Right renal pelvis (tissue), 4 donors: ENCODE results near the gene CYP2B6. TPM values are rescaled to one million over a fixed set of nuclear protein-coding genes. Genes with fewer than 3 reads are reported as not detected.
"Not testable (repeated sequence)": the region's sequence is repeated elsewhere in the genome, so short reads cannot be mapped to it uniquely, and the experiment has no call there.

Experiments
- DNase-seq, 4 donors: peaks; one replicate each; pipeline ENCODE4 v3.0.0-alpha.2; 2013; ENCODE audit warnings: low read depth in 4 of 4, low spot score in 3 of 4, missing footprints in 1 of 4
- polyA plus RNA-seq, 4 donors: library from polyadenylated mRNA; unstranded; fragments of 120-200 nt; gene quantifications; one replicate each; pipeline ENCODE4 v1.2.1, GENCODE V29; 2013; ENCODE audit not compliant: insufficient read length in 4 of 4

CYP2B6 gene
- polyA plus RNA-seq, result 1 to 10 TPM; 1.7 to 3.3 (median 2.2) TPM

GRCh38 chr19:40990972-40991381 lies at the start of gene CYP2B6:
Gene CYP2B6, plus strand, starts transcription at chr19:40991282. Its CDS starts 24 bp downstream, at chr19:40991306.
- DNase-seq, result no peak

DNA sequence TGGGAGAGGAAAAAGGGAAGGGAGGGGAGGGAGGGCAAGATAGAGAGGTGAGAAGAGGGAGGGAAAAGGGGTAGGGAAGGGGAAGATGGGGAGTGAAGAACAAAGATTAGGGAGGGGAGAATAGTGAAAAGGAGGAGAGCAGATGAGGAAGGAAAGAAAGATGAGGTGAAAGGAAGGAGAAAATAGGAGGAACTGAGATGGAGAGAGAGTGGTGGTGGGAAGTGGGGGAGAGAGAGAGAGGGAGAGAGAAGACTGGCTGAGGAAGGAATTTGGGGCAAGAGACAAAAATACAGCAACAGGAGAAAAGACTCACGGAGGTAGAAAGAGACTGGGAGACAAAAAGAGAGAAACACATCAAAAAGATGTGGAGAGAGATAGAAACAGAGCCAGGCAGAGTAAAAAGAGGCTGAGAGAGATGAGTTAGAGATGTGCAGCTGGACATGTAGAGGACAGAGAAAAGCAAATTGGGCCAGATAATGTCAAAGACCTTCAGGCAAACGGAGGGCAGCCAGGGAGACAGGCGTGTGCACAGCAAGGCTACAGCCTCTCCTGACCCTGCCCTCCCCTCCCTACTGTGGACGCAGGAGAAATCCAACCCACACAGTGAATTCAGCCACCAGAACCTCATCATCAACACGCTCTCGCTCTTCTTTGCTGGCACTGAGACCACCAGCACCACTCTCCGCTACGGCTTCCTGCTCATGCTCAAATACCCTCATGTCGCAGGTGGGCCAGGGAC lies 49.4 kb upstream of the CYP2B6 start:
- DNase-seq, result no peak

GRCh38 chr19:40945645-40946044 lies 45.4 kb upstream of the CYP2B6 start:
- no peak for DNase-seq

DNA sequence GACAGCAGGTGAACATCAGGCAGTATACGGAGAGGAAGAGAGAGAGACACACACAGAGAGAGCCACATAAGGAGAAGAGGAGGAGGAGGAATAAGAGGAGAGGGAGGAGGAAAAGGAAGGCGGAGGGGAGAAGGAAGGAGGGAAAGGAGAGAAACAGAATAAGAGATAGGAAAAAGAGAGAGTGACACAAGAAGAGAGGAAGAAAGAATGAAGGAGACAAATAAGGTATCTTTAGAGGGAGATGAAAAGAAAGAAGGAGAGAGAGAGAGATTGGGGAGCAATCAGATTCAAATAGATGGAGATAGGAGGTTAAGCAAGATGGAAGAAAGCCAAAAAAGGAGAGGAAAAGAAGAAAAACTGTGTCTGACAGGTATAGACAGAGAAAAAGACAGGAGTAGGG lies 44.0 kb upstream of the CYP2B6 start:
- no peak for DNase-seq

DNA sequence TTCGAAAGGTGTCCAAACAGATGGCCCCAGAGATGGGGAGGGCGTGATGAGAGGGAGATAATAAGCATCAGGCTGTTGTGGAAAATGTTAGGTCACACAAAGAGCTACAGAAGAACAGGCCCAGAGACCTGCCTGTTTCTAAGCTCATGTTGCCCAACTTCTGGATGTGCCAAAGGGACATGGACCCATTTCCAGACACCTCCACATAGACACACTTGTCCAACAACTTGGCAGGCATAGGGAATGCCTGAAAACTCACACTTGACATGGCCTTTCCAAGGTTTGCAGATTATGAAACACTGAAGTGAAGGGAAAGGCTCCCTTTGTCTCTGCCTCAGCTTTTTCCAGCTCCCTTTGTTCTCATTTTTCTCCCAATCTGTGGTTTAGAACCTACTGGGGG lies 43.5 kb upstream of the CYP2B6 start:
- DNase-seq, result no peak

- DNase-seq, result no peak
Observed at GRCh38 chr19:40948580-40949299, 42.3 kb upstream of the CYP2B6 start.

DNA sequence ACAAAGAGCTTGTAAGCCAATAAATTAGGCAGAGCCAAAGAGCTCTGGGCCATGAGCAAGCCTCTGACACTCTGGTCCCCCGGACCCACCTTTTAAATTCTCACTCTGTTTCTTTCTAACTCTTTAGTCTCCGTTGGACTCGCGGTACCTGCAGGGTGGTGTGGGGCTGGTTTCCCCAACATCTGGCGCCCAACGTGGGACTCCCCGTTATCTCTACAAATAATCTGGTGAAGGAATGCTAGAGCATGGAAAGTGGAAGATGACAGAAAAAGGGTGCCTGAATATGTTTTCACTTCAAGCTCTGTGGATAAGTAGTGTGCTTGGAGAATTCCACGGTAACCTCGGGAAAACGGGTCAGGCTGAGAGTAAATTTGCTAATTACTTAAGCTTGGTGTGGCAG lies 36.5 kb upstream of the CYP2B6 start:
- no peak for DNase-seq

DNA sequence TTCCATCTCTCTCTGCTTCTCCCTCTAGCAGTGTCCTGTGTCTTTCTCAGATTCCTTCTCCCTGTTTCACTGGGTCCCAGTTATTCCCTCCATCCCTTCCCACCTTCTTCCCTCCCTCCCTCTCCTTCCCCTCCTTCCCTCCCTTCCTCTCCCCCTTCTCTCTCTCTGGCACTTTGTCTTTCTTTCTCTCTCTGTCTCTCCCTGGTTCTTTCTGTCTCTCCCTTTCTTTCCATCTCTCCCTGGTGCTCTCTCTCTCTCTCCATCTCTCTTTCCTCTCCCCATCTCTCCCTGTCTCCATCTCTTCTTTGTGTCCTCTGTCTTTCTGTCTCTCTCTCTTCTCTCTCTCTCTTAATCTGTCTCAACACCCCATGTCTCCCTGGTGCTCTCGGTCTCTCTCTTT lies 31.7 kb upstream of the CYP2B6 start:
- DNase-seq, result no peak

DNA sequence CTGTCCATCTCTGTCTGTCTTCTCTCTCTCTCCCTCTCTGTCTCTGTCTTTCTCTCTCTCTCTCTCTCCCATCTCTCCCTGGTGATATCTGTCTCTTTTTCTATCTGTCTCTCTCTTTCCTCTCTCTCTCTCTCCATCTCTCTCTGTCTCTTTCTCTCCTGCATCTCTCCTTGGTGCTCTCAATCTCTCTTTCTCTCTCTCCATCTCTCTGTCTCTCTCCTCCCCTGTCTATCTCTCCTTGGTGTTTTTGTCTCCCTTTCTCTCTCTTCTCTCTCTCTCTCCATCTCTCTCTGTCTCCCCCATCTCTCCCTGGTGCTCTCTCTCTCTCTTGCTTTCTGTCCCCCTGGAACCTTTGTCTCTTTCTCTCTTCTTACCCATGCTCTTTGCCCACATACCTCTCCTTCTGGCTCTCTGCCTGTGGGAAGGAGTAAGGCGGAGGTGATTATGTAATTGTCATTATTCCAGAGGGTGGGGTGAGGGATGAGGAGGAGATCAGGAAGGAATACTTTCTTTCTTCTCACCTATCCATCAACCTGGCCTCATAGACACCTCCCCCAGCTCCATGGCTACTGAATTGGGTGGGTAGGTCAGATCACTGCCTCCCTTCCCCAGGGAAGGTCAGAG lies 30.9 kb upstream of the CYP2B6 start:
- no peak for DNase-seq

GRCh38 chr19:40960780-40961179 lies 30.3 kb upstream of the CYP2B6 start:
- no peak for DNase-seq

GRCh38 chr19:40962460-40962961 lies 28.6 kb upstream of the CYP2B6 start:
- no peak for DNase-seq

GRCh38 chr19:40964361-40964760 lies 26.7 kb upstream of the CYP2B6 start:
- DNase-seq, result not testable (repeated sequence)

GRCh38 chr19:40965351-40965750 lies 25.7 kb upstream of the CYP2B6 start:
- not testable (repeated sequence) for DNase-seq

GRCh38 chr19:40966591-40966990 lies 24.5 kb upstream of the CYP2B6 start:
- not testable (repeated sequence) for DNase-seq

DNA sequence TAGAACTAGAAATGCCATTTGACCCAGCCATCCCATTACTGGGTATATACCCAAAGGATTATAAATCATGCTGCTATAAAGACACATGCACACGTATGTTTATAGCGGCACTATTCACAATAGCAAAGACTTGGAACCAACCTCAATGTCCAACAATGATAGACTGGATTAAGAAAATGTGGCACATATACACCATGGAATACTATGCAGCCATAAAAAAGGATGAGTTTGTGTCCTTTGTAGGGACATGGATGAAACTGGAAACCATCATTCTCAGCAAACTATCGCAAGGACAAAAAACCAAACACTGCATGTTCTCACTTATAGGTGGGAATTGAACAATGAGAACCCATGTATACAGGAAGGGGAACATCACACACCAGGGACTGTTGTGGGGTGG lies 23.0 kb upstream of the CYP2B6 start:
- not testable (repeated sequence) for DNase-seq

DNA sequence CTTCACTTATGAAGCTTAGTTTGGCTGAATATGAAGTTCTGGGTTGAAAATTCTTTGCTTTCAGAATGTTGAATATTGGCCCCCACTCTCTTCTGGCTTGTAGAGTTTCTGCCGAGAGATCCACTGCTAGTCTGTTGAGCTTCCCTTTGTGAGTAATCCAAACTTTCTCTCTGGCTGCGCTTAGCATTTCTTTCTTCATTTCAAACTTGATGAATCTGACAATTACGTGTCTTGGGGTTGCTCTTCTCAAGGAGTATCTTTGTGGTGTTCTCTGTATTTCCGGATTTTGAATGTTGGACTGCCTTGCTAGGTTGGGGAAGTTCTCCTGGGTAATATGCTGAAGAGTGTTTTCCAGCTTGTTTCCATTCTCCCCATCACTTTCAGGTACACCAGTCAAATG lies 21.4 kb upstream of the CYP2B6 start:
- not testable (repeated sequence) for DNase-seq

- not testable (repeated sequence) for DNase-seq
Observed at GRCh38 chr19:40970396-40971345, 20.4 kb upstream of the CYP2B6 start.

DNA sequence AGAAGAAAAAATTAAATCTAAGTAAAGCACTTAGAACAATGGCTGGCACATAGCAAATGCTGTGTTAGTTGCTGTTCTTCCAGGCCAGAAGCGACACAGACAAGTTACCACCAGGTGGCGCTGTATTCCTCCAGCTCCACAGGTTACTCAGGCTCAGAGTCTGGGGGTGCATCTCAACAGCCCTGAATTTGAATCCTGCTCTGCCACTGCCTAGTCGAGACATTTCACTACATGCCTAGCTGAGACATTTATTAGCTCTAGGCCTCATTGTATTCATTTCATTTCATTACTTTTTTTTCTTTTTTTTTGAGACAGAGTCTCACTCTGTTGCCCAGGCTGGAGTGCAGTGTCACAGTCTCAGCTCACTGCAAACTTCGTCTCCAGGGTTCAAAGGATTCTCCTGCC lies 16.4 kb upstream of the CYP2B6 start:
- peak in 3 of 4 donors; percentile 49 to 54 (median 50) for DNase-seq

GRCh38 chr19:40976134-40976533 lies 14.9 kb upstream of the CYP2B6 start:
- no peak for DNase-seq

- DNase-seq, result no peak
Observed at GRCh38 chr19:40976724-40977123, 14.4 kb upstream of the CYP2B6 start.
